NT2/D1 (cell line): Measurements from ENCODE around the gene SEMA3C.

Experiments used
- SUZ12 ChIP-seq: IDR thresholded peaks from 2 replicates; pipeline ENCODE4 v1.6.1; 2011; ENCODE audit not compliant: insufficient read length, insufficient read depth; ENCODE audit errors: extremely low read depth
- YY1 ChIP-seq: IDR thresholded peaks from 2 replicates; pipeline ENCODE4 v1.6.1; 2011; ENCODE audit not compliant: insufficient read length, insufficient read depth

DNA sequence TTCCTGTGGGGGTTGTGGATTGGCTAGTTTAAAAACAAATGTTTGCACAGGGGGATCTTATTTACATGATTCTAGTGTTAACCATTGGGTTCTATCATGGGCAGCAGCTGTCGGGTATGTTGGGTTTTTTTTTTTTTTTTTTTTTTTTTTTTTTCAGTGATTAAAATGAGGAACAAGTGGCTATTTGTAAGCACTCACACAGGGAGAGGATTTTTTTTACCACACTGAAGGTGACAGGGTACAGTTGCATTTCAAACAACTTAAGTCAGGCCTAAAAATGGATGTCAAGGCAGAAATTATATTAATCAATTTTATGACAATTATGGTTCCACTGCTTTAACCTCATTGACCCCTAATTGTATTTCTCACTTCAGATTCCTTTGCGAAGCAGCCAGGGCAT, 187.6 kb downstream of the SEMA3C start:
- TF ChIP-seq YY1 (no peak), SUZ12 (no peak)
